H9 (cell line): ENCODE results near the gene CD164L2. TPM values are rescaled to one million over a fixed set of nuclear protein-coding genes. Genes with fewer than 3 reads are reported as not detected.

Experiments
- DNase-seq: peaks from one replicate; pipeline ENCODE4 v3.0.0-alpha.2; 2017
- H2AFZ ChIP-seq: one replicate; pipeline ENCODE4 v1.6.1; 2013; ENCODE audit warnings: mild to moderate bottlenecking, low read length, control low read depth, moderate library complexity
- H2AK5ac ChIP-seq: 2 replicates; pipeline ENCODE4 v1.6.1; 2013; ENCODE audit warnings: low read length, control low read depth, mixed read lengths; ENCODE audit not compliant: insufficient read length
- H2BK120ac ChIP-seq: one replicate; pipeline ENCODE4 v1.6.1; 2013; ENCODE audit warnings: low read depth, mild to moderate bottlenecking, low read length, control low read depth, inconsistent platforms; ENCODE audit not compliant: poor library complexity, severe bottlenecking
- H2BK12ac ChIP-seq: 2 replicates; pipeline ENCODE4 v1.6.1; 2013; ENCODE audit warnings: low read length, control low read depth, mixed read lengths, low read depth; ENCODE audit not compliant: insufficient read length
- H2BK15ac ChIP-seq: 2 replicates; pipeline ENCODE4 v1.6.1; 2013; ENCODE audit warnings: low read depth, low read length, control low read depth
- H2BK20ac ChIP-seq: one replicate; pipeline ENCODE4 v1.6.1; 2013; ENCODE audit warnings: low read depth, mild to moderate bottlenecking, low read length, control low read depth, inconsistent platforms; ENCODE audit not compliant: poor library complexity, severe bottlenecking
- H2BK5ac ChIP-seq: 2 replicates; pipeline ENCODE4 v1.6.1; 2013; ENCODE audit warnings: low read length, control low read depth, mixed read lengths; ENCODE audit not compliant: insufficient read length
- H3K14ac ChIP-seq: 2 replicates; pipeline ENCODE4 v1.6.1; 2013; ENCODE audit warnings: low read length, control low read depth; ENCODE audit not compliant: insufficient read depth
- H3K18ac ChIP-seq: 2 replicates; pipeline ENCODE4 v1.6.1; 2013; ENCODE audit warnings: low read depth, mild to moderate bottlenecking, mixed read lengths, low read length, control low read depth; ENCODE audit not compliant: insufficient read length
- H3K23ac ChIP-seq: 2 replicates; pipeline ENCODE4 v1.6.1; 2013; ENCODE audit warnings: low read length, control low read depth, mixed read lengths, low read depth; ENCODE audit not compliant: insufficient read length
- H3K23me2 ChIP-seq: 2 replicates; pipeline ENCODE4 v1.6.1; 2013; ENCODE audit warnings: low read depth, mild to moderate bottlenecking, mixed read lengths, low read length, control low read depth; ENCODE audit not compliant: insufficient read length, poor library complexity, severe bottlenecking
- H3K27ac ChIP-seq: 2 replicates; pipeline ENCODE4 v1.5.1; 2013; ENCODE audit warnings: low read length, control low read depth, mixed read lengths, low read depth; ENCODE audit not compliant: insufficient read length
- H3K27me3 ChIP-seq: 2 replicates; pipeline ENCODE4 v1.6.1; 2013; ENCODE audit warnings: low read length, control low read depth, inconsistent platforms; ENCODE audit not compliant: insufficient read depth
- H3K4ac ChIP-seq: 2 replicates; pipeline ENCODE4 v1.6.1; 2013; ENCODE audit warnings: low read depth, mild to moderate bottlenecking, control low read depth, inconsistent platforms, low read length, moderate library complexity
- H3K4me1 ChIP-seq: 2 replicates; pipeline ENCODE4 v1.6.1; 2013; ENCODE audit warnings: low read length, control low read depth, inconsistent platforms; ENCODE audit not compliant: insufficient read depth
- H3K4me2 ChIP-seq: 2 replicates; pipeline ENCODE4 v1.6.1; 2013; ENCODE audit warnings: low read length, control low read depth, mixed read lengths; ENCODE audit not compliant: insufficient read length, insufficient read depth
- H3K56ac ChIP-seq: 2 replicates; pipeline ENCODE4 v1.6.1; 2013; ENCODE audit warnings: low read depth, mild to moderate bottlenecking, mixed read lengths, low read length, control low read depth; ENCODE audit not compliant: insufficient read length
- H3K79me1 ChIP-seq: 2 replicates; pipeline ENCODE4 v1.6.1; 2013; ENCODE audit warnings: low read depth, mild to moderate bottlenecking, moderate library complexity, low read length, control low read depth, inconsistent platforms; ENCODE audit not compliant: insufficient read depth, poor library complexity, severe bottlenecking
- H3K79me2 ChIP-seq: 2 replicates; pipeline ENCODE4 v1.6.1; 2013; ENCODE audit warnings: low read length, control low read depth, inconsistent platforms; ENCODE audit not compliant: insufficient read depth
- H3K9ac ChIP-seq: 2 replicates; pipeline ENCODE4 v1.6.1; 2013; ENCODE audit warnings: low read length, control low read depth, mixed read lengths; ENCODE audit not compliant: insufficient read length; ENCODE audit errors: extremely low read depth
- H3K9me3 ChIP-seq: one replicate; pipeline ENCODE4 v1.6.1; 2013; ENCODE audit warnings: low read depth, low read length, inconsistent platforms; ENCODE audit not compliant: control insufficient read depth
- H3T11ph ChIP-seq: one replicate; pipeline ENCODE4 v1.6.1; 2013; ENCODE audit warnings: mild to moderate bottlenecking, low read length, control low read depth, inconsistent platforms
- H4K20me1 ChIP-seq: one replicate; pipeline ENCODE4 v1.6.1; 2013; ENCODE audit not compliant: control insufficient read depth, insufficient read length, insufficient read depth
- H4K5ac ChIP-seq: 2 replicates; pipeline ENCODE4 v1.6.1; 2013; ENCODE audit warnings: low read depth, mild to moderate bottlenecking, mixed read lengths, low read length, control low read depth; ENCODE audit not compliant: insufficient read length
- H4K8ac ChIP-seq: replicated peaks from 2 replicates; pipeline ENCODE4 v1.6.1; 2013; ENCODE audit warnings: low read length, control low read depth, mixed read lengths, low read depth; ENCODE audit not compliant: insufficient read length
- H4K91ac ChIP-seq: 2 replicates; pipeline ENCODE4 v1.6.1; 2013; ENCODE audit warnings: low read depth, mild to moderate bottlenecking, moderate library complexity, mixed read lengths, low read length, control low read depth; ENCODE audit not compliant: insufficient read length
- H3K27ac Mint-ChIP-seq, 3 experiments: 2 replicates in 2 of 3; 3 replicates in 1 of 3; pipeline ENCODE4 v1.8.0; 2020 to 2021; ENCODE audit warnings: mixed read lengths in 3 of 3, mild to moderate bottlenecking in 1 of 3, moderate library complexity in 1 of 3
- H3K27me3 Mint-ChIP-seq: 2 replicates; pipeline ENCODE4 v1.8.0; 2021; ENCODE audit warnings: low read depth, mild to moderate bottlenecking, moderate library complexity, mixed read lengths
- H3K36me3 Mint-ChIP-seq, 3 experiments: 2 replicates in 2 of 3; 3 replicates in 1 of 3; pipeline ENCODE4 v1.8.0; 2020 to 2021; ENCODE audit warnings: low read depth in 3 of 3, mixed read lengths in 3 of 3; ENCODE audit not compliant: insufficient read depth in 1 of 3
- H3K4me1 Mint-ChIP-seq, 2 experiments: 2 replicates each; pipeline ENCODE4 v1.8.0; 2020; ENCODE audit warnings: mixed read lengths in 2 of 2
- H3K4me3 Mint-ChIP-seq, 2 experiments: 2 replicates in 1 of 2; 3 replicates in 1 of 2; pipeline ENCODE4 v1.8.0; 2020 to 2021; ENCODE audit warnings: mild to moderate bottlenecking in 2 of 2, mixed read lengths in 2 of 2, moderate library complexity in 1 of 2
- H3K9me3 Mint-ChIP-seq, 2 experiments: 2 replicates in 1 of 2; 3 replicates in 1 of 2; pipeline ENCODE4 v1.8.0; 2020; ENCODE audit warnings: mild to moderate bottlenecking in 2 of 2, mixed read lengths in 2 of 2, moderate library complexity in 1 of 2
- CTCF ChIP-seq: fragments of 200-600 bp; sonication (generic); conservative IDR thresholded peaks from 3 replicates; pipeline ENCODE4 v1.8.0; 2021; ENCODE audit warnings: antibody characterized with exemption, mild to moderate bottlenecking
- WGBS: extraction: QIAGEN DNeasy Blood & Tissue Kit; methylation state at CpG from one replicate; pipeline ENCODE4 v1.1.7; 2013; ENCODE audit warnings: missing lambda C conversion rate, low lambda C conversion rate, mixed read lengths; ENCODE audit not compliant: insufficient read length; ENCODE audit errors: extremely low coverage; 5-methylcytosine and 5-hydroxymethylcytosine counted together
- total RNA-seq: library from RNA; stranded (reverse); gene quantifications from 2 replicates; pipeline ENCODE4 v1.2.1, GENCODE V29; 2021

Gene CD164L2
- total RNA-seq, 1 experiment from 2014 or later, result 1.2 TPM

GRCh38 chr1:27398405-27399149 is 15.4 kb upstream of the CD164L2 start:
- Histone ChIP-seq H4K8ac (no peak overlapping the region), H3K4ac (no peak overlapping the region), H2AFZ (no peak overlapping the region), H2AK5ac (no peak overlapping the region), H3K18ac (no peak overlapping the region), H2BK15ac (no peak overlapping the region), H3K9ac (no peak overlapping the region), H3K27me3 (no peaks in the 10 kb centered on the region), H3K23me2 (no peaks in the 10 kb centered on the region), H4K5ac (no peak overlapping the region), H3K79me1 (no peaks in the 10 kb centered on the region), H4K20me1 (no peaks in the 10 kb centered on the region), H3K4me2 (no peak overlapping the region), H3K79me2 (no peaks in the 10 kb centered on the region), H3K56ac (no peak overlapping the region), H3K23ac (no peak overlapping the region), H2BK20ac (no peak overlapping the region), H4K91ac (no peak overlapping the region), H2BK5ac (no peak overlapping the region), H3K4me1 (no peaks in the 10 kb centered on the region; the same call in 1 of the 2 replicates), H2BK120ac (no peak overlapping the region), H3K9me3 (no peaks in the 10 kb centered on the region), H3K27ac (no peak overlapping the region), H3K14ac (no peak overlapping the region), H3T11ph (no peak overlapping the region), H2BK12ac (no peak overlapping the region)
- no peak for DNase-seq
- Mint-ChIP-seq H3K4me1 (peaks cover 36 to 53% of the 10 kb centered on the region in 2 experiments), H3K36me3 (peaks cover 0 to 4% (median 3%) of the 10 kb centered on the region in 3 experiments; a peak in 2 of 7 replicates), H3K27ac (peak overlapping the region in 2 of 3 experiments; percentile 1 to 20; a peak in 2 of 7 replicates), H3K9me3 (no peaks in the 10 kb centered on the region), H3K4me3 (no peak overlapping the region; a peak in 1 of 5 replicates), H3K27me3 (no peaks in the 10 kb centered on the region; the same call in 1 of the 2 replicates)
- no CpG with 5 or more reads among the region's 4 CpGs for WGBS
- TF ChIP-seq CTCF, result no peak
